SK-N-SH (cell line): ENCODE results near the gene RPS6KA1. TPM values are rescaled to one million over a fixed set of nuclear protein-coding genes. Genes with fewer than 3 reads are reported as not detected.
A peak's percentile ranks its signal among the peaks of the same experiment; 100 is the strongest.

Experiments
- CTCF ChIA-PET: fragments of 300-600, 350-600 bp; formaldehyde crosslinking; extraction: SDS; loops from one replicate; lab custom pipeline; 2021; lab: Yijun Ruan, JAX
- POLR2A ChIA-PET: fragments of 350-600 bp; sonication (Branson Sonifier 250); formaldehyde crosslinking; extraction: SDS; loops from one replicate; lab custom pipeline; 2020; ENCODE audit warnings: antibody characterized with exemption, inconsistent platforms; lab: Yijun Ruan, JAX
- DNase-seq: peaks from one replicate; pipeline ENCODE4 v3.0.0; 2012
- H2AFZ ChIP-seq: fragments of 200-600 bp; sonication (generic); 2 replicates; pipeline ENCODE4 v1.8.1; 2016; ENCODE audit warnings: antibody characterized with exemption, mild to moderate bottlenecking, low read depth
- H3F3A ChIP-seq: fragments of 200-600 bp; sonication (generic); replicated peaks from 2 replicates; pipeline ENCODE3; 2016; ENCODE audit warnings: antibody characterized with exemption, mild to moderate bottlenecking; ENCODE audit not compliant: insufficient read depth
- H3K27ac ChIP-seq, 2 experiments: fragments of 200-500 bp in 1 of 2; fragments of 200-600 bp in 1 of 2; sonication (Bioruptor generic) in 1 of 2; sonication (generic), shearing (Covaris generic) in 1 of 2; 2 replicates each; pipeline versions ENCODE4 v1.5.1 to v1.6.1; 2014 to 2016; ENCODE audit warnings: low read depth in 2 of 2, inconsistent platforms in 1 of 2, low read length in 1 of 2, mild to moderate bottlenecking in 1 of 2, mixed read lengths in 1 of 2
- H3K27me3 ChIP-seq: fragments of 200-600 bp; sonication (generic), shearing (Covaris generic); 2 replicates; pipeline ENCODE4 v1.6.1; 2016; ENCODE audit warnings: mixed run types; ENCODE audit not compliant: insufficient read depth
- H3K36me3 ChIP-seq, 2 experiments: fragments of 200-500 bp in 1 of 2; fragments of 200-600 bp in 1 of 2; sonication (Bioruptor generic) in 1 of 2; sonication (generic) in 1 of 2; replicated peaks in 1 of 2; 2 replicates each; pipeline versions ENCODE3 to v1.5.1; 2014 to 2016; ENCODE audit warnings: low read length in 1 of 2, mild to moderate bottlenecking in 1 of 2; ENCODE audit not compliant: insufficient read depth in 2 of 2, control insufficient read depth in 1 of 2
- H3K4me1 ChIP-seq, 2 experiments: fragments of 200-500 bp in 1 of 2; fragments of 200-600 bp in 1 of 2; sonication (Bioruptor generic) in 1 of 2; sonication (generic), shearing (Covaris generic) in 1 of 2; 2 replicates each; pipeline versions ENCODE4 v1.5.1 to v1.6.1; 2014 to 2016; ENCODE audit warnings: low read depth in 1 of 2, low read length in 1 of 2, mixed run types in 1 of 2; ENCODE audit not compliant: insufficient read depth in 2 of 2, control insufficient read depth in 1 of 2
- H3K4me2 ChIP-seq: fragments of 200-600 bp; sonication (generic), shearing (Covaris generic); 2 replicates; pipeline ENCODE4 v1.6.1; 2017; ENCODE audit warnings: mixed run types
- H3K4me3 ChIP-seq, 2 experiments: fragments of 200-500 bp in 1 of 2; fragments of 200-600 bp in 1 of 2; sonication (Bioruptor generic) in 1 of 2; sonication (generic), shearing (Covaris generic) in 1 of 2; 2 replicates each; pipeline versions ENCODE4 v1.5.1 to v1.8.1; 2014 to 2016; ENCODE audit warnings: low read depth in 2 of 2, inconsistent platforms in 1 of 2, low read length in 1 of 2, mild to moderate bottlenecking in 1 of 2, mixed read lengths in 1 of 2, moderate library complexity in 1 of 2
- H3K79me2 ChIP-seq: fragments of 200-600 bp; sonication (generic); 2 replicates; pipeline ENCODE4 v1.8.1; 2017; ENCODE audit warnings: mild to moderate bottlenecking; ENCODE audit not compliant: insufficient read depth
- H3K9ac ChIP-seq: fragments of 200-600 bp; sonication (generic); 2 replicates; pipeline ENCODE4 v1.6.1; 2017; ENCODE audit warnings: mixed run types
- H3K9me2 ChIP-seq: fragments of 200-600 bp; sonication (generic); 2 replicates; pipeline ENCODE4 v1.6.1; 2017; ENCODE audit warnings: mixed run types
- H3K9me3 ChIP-seq: fragments of 200-600 bp; sonication (generic); 2 replicates; pipeline ENCODE4 v1.6.1; 2017; ENCODE audit warnings: mixed run types, mild to moderate bottlenecking, moderate library complexity
- H4K20me1 ChIP-seq: fragments of 200-600 bp; sonication (generic); 2 replicates; pipeline ENCODE4 v1.6.1; 2017; ENCODE audit warnings: mild to moderate bottlenecking, mixed run types; ENCODE audit not compliant: insufficient read depth
- ELF1 ChIP-seq: IDR thresholded peaks from 2 replicates; pipeline ENCODE4 v1.4.0; 2012
- FOSL2 ChIP-seq: IDR thresholded peaks from 2 replicates; pipeline ENCODE4 v1.4.0; 2012; ENCODE audit warnings: low read depth, mild to moderate bottlenecking, moderate library complexity, borderline replicate concordance
- FOXJ3 ChIP-seq: sonication (generic); formaldehyde crosslinking; IDR thresholded peaks from 2 replicates; pipeline ENCODE4 v1.5.1; 2020; ENCODE audit warnings: mild to moderate bottlenecking, missing genetic modification reagents
- FOXM1 ChIP-seq: IDR thresholded peaks from 2 replicates; pipeline ENCODE4 v1.4.0; 2012; ENCODE audit warnings: low read depth, mild to moderate bottlenecking
- GABPA ChIP-seq: IDR thresholded peaks from 2 replicates; pipeline ENCODE4 v1.4.0; 2012; ENCODE audit warnings: low read depth, mild to moderate bottlenecking
- GATA2 ChIP-seq: sonication (generic); formaldehyde crosslinking; IDR thresholded peaks from 2 replicates; pipeline ENCODE4 v1.5.0; 2020; ENCODE audit warnings: mild to moderate bottlenecking, missing genetic modification reagents
- MEF2A ChIP-seq: IDR thresholded peaks from 2 replicates; pipeline ENCODE4 v1.4.0; 2012; ENCODE audit warnings: low read depth, borderline replicate concordance
- MXI1 ChIP-seq: IDR thresholded peaks from 2 replicates; pipeline ENCODE4 v1.6.1; 2012; ENCODE audit warnings: mild to moderate bottlenecking, low read depth, low read length, improper control_type of control experiment
- NFIC ChIP-seq: IDR thresholded peaks from 2 replicates; pipeline ENCODE4 v1.4.0; 2012; ENCODE audit warnings: borderline replicate concordance
- NRF1 ChIP-seq: IDR thresholded peaks from 2 replicates; pipeline ENCODE4 v1.6.1; 2012; ENCODE audit warnings: low read depth, mild to moderate bottlenecking, low read length
- POLR2AphosphoS5 ChIP-seq: IDR thresholded peaks from 2 replicates; pipeline ENCODE4 v1.6.1; 2012; ENCODE audit warnings: low read depth, low read length
- RAD21 ChIP-seq: IDR thresholded peaks from 2 replicates; pipeline ENCODE4 v1.6.1; 2012; ENCODE audit warnings: mild to moderate bottlenecking, low read length
- RCOR1 ChIP-seq: fragments of 150-350 bp; IDR thresholded peaks from 2 replicates; pipeline ENCODE4 v1.6.1; 2017; ENCODE audit warnings: antibody characterized with exemption, low read length
- RFX5 ChIP-seq: IDR thresholded peaks from 2 replicates; pipeline ENCODE4 v1.6.1; 2012; ENCODE audit warnings: mild to moderate bottlenecking, improper control_type of control experiment, low read length
- USF1 ChIP-seq: IDR thresholded peaks from 2 replicates; pipeline ENCODE4 v1.4.0; 2012; ENCODE audit warnings: low read depth, borderline replicate concordance
- USF2 ChIP-seq: fragments of 150-350 bp; IDR thresholded peaks from 2 replicates; pipeline ENCODE4 v1.6.1; 2017; ENCODE audit warnings: antibody characterized with exemption, low read length, low read depth, borderline replicate concordance
- WGBS: methylation state at CpG from one replicate; pipeline ENCODE4 v1.1.6; 2017; ENCODE audit warnings: low lambda C conversion rate; 5-methylcytosine and 5-hydroxymethylcytosine counted together
- polyA plus RNA-seq, 3 experiments: library from polyadenylated mRNA; depleted of rRNA; stranded (reverse); fragments of >200 nt; gene quantifications; 2 replicates each; pipeline ENCODE4 v1.2.3, GENCODE V29; 2012
- TF ChIP-seq, protein P1 (sequence below): IDR thresholded peaks from 2 replicates; pipeline ENCODE4 v1.4.0; 2012; ENCODE audit warnings: low read depth
- TF ChIP-seq, protein P2 (sequence below): fragments of 200-600 bp; sonication (generic); IDR thresholded peaks from 2 replicates; pipeline ENCODE4 v1.6.1; 2017; ENCODE audit warnings: antibody characterized with exemption, mild to moderate bottlenecking, moderate library complexity
- TF ChIP-seq, protein P3 (sequence below): fragments of 150-350 bp; IDR thresholded peaks from 2 replicates; pipeline ENCODE4 v1.6.1; 2016; ENCODE audit warnings: mild to moderate bottlenecking, low read depth, low read length
- TF ChIP-seq, protein P4 (sequence below): IDR thresholded peaks from 2 replicates; pipeline ENCODE4 v1.4.0; 2012; ENCODE audit warnings: low read depth, borderline replicate concordance

The RPS6KA1 gene
- polyA plus RNA-seq, 1 of the 3 experiments (the other 2 are of a cell fraction), result 9.7 TPM

DNA sequence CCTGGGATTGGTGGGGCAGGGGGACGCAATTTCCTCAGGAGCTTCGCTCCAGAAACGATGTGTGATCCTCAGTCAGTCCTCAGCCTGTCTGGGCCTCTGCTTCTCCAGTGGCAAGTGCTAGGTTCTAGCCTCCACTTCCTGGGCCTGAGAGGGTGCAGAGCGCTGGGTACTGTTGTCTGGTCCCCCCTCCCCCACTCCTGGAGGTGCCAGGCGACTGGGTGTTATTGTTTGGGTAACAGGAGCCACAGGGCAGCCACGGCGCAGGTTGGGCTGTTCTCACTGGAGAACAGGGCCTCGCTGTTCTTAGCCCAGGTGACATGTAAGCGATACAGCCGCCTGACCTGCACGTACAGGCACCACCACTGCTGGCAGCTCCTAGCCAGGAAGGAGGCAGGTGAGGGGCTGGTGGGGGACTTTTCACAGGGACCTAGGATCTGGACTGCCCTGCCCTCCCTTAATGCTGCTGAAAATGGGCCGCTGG lies 2.1 kb downstream of the RPS6KA1 start:
- Histone ChIP-seq H3K79me2 (no peaks in the 10 kb centered on the region), H3K9ac (no peak overlapping the region), H3K9me2 (no peaks in the 10 kb centered on the region), H2AFZ (no peak overlapping the region), H3K9me3 (no peaks in the 10 kb centered on the region), H3F3A (no peaks in the 10 kb centered on the region), H3K36me3 (no peaks in the 10 kb centered on the region), H3K4me1 (peaks cover 13 to 20% of the 10 kb centered on the region in 2 experiments; a peak in 2 of 4 replicates), H3K27ac (no peak overlapping the region), H4K20me1 (no peaks in the 10 kb centered on the region), H3K4me2 (peak overlapping the region; percentile 84; the same call in 1 of the 2 replicates), H3K27me3 (no peaks in the 10 kb centered on the region), H3K4me3 (no peak overlapping the region)
- no CpG with 5 or more reads among the region's 12 CpGs for WGBS
- DNase-seq, result peak; percentile 13
- CTCF ChIA-PET, result interaction anchor here (1.7 to 5.4 kb wide), 3 partner anchors 10 to 60 kb away, joined by 4 to 41 read pairs (median 6); partner anchors contain the start of gene HMGN2
- TF ChIP-seq GATA2 (CRISPR knock-in tag) (no peak), ELF1 (no peak), RFX5 (no peak), GABPA (no peak), NRF1 (no peak), USF1 (no peak), USF2 (no peak), RAD21 (no peak), FOXJ3 (CRISPR knock-in tag) (no peak), MEF2A (no peak), NFIC (no peak), RCOR1 (no peak), FOXM1 (no peak), FOSL2 (no peak), POLR2AphosphoS5 (no peak), MXI1 (no peak)
- TF ChIP-seq, protein P1, sequence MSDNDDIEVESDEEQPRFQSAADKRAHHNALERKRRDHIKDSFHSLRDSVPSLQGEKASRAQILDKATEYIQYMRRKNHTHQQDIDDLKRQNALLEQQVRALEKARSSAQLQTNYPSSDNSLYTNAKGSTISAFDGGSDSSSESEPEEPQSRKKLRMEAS, result no peak
- TF ChIP-seq, protein P2, sequence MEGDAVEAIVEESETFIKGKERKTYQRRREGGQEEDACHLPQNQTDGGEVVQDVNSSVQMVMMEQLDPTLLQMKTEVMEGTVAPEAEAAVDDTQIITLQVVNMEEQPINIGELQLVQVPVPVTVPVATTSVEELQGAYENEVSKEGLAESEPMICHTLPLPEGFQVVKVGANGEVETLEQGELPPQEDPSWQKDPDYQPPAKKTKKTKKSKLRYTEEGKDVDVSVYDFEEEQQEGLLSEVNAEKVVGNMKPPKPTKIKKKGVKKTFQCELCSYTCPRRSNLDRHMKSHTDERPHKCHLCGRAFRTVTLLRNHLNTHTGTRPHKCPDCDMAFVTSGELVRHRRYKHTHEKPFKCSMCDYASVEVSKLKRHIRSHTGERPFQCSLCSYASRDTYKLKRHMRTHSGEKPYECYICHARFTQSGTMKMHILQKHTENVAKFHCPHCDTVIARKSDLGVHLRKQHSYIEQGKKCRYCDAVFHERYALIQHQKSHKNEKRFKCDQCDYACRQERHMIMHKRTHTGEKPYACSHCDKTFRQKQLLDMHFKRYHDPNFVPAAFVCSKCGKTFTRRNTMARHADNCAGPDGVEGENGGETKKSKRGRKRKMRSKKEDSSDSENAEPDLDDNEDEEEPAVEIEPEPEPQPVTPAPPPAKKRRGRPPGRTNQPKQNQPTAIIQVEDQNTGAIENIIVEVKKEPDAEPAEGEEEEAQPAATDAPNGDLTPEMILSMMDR, result no peak
- TF ChIP-seq, protein P3, sequence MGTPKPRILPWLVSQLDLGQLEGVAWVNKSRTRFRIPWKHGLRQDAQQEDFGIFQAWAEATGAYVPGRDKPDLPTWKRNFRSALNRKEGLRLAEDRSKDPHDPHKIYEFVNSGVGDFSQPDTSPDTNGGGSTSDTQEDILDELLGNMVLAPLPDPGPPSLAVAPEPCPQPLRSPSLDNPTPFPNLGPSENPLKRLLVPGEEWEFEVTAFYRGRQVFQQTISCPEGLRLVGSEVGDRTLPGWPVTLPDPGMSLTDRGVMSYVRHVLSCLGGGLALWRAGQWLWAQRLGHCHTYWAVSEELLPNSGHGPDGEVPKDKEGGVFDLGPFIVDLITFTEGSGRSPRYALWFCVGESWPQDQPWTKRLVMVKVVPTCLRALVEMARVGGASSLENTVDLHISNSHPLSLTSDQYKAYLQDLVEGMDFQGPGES, result no peak
- TF ChIP-seq, protein P4, sequence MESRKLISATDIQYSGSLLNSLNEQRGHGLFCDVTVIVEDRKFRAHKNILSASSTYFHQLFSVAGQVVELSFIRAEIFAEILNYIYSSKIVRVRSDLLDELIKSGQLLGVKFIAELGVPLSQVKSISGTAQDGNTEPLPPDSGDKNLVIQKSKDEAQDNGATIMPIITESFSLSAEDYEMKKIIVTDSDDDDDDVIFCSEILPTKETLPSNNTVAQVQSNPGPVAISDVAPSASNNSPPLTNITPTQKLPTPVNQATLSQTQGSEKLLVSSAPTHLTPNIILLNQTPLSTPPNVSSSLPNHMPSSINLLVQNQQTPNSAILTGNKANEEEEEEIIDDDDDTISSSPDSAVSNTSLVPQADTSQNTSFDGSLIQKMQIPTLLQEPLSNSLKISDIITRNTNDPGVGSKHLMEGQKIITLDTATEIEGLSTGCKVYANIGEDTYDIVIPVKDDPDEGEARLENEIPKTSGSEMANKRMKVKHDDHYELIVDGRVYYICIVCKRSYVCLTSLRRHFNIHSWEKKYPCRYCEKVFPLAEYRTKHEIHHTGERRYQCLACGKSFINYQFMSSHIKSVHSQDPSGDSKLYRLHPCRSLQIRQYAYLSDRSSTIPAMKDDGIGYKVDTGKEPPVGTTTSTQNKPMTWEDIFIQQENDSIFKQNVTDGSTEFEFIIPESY, result no peak
- POLR2A ChIA-PET, result interaction anchor here (2.4 kb wide), 1 partner anchor 31 kb away, joined by 10 read pairs; no protein-coding TSS in a partner anchor
